Measurements from ENCODE around the gene ZNF570.
A peak's percentile ranks its signal among the peaks of the same experiment; 100 is the strongest.

The ZNF570 gene

DNA sequence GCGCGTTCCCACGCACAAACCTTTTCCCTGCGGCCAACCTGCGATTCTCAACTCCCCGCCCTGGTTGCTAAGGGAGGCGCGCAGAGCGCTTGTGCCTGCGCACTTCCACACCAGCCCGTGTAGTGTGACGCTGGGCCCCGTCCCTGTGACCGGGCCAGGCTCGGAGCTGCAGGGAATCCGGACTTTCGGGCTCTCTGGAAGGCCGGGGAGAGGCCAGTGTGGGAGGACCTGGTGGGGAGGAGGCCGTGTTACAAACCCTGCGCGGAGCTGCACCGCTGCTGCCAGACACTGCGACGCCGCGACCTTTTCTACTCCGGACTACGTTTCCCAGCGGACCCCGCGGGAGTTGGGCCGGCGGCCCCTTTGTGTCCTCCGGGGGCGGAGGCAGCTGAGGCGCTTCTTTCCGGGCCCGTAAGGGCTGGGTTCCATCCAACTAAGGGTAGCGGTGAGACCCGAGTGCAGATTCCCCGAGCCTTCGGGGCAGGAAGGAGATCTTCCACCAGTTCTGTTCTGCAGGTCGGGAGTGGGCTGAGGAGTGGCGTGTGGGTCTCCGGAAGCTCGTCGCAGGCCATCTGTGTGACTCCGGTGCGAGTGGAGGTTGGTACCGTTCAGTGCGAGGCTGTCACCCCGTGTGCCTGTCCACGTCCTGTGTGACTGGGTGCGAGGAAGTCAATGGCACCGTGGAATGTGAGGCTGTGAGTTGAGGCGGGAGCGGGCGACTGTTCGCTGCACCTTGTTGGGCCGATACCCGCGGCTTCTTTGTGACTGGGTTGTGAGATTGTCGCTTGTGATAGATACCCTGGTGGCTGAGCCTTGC, at the start of gene ZNF570:
Gene ZNF570 (plus strand): TSS at position 396 of the 817 bp plus-strand sequence. CDS start 999 bp downstream, outside the sequence.
- DNase-seq (ENCODE audit: low read depth in 1 of 2, low spot score in 1 of 2) = peak; percentile 24 to 88
- in situ Hi-C loops (cut with HindIII; ENCODE audit: low pct_unique_long_range_greater_than_20kb, low sequenced_read_pairs) = no loop called here
- no peak for TF ChIP-seq JUND (IDR thresholded peaks at IDR 0.05; ENCODE audit: low read depth)

DNA sequence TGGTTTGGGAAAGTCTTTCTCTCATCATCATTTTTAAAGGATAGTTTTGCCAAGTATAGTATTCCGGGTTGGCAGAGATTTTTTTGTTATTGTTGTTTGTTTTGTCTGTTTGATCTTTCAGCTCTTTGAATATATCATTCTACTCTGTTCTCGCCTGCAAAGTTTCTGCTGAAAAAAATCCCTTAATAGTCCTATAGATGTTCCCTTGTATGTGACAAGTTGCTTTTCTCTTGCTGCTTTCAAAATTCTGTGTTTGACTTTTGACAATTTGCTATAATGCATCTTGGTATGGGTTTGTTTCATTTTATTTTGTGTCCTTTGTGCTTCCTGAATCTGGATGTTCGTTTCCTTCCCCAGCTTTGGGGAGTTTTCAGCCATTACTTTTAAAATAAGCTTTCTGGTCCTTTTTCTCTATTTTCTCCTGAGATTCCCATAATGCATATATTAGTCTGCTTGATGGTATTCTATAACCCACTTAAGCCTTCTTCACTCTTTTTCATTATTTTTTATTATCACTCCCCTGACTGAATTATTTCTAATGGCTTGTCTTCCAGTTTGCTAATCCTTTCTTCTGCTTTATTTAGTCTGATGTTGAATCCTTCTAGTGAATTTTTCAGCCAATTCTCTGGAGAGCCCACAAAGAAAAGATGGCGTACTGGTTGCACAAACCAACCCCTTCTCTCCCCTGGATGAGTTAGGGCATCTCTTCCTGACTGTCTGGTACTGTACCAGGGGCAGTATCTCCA, 16.5 kb upstream of the ZNF570 start:
- no peak for TF ChIP-seq JUND (IDR thresholded peaks at IDR 0.05; ENCODE audit: low read depth)
- in situ Hi-C loops (cut with HindIII; ENCODE audit: low pct_unique_long_range_greater_than_20kb, low sequenced_read_pairs) = no loop called here
- no peak for DNase-seq (ENCODE audit: low read depth in 1 of 2, low spot score in 1 of 2)

DNA sequence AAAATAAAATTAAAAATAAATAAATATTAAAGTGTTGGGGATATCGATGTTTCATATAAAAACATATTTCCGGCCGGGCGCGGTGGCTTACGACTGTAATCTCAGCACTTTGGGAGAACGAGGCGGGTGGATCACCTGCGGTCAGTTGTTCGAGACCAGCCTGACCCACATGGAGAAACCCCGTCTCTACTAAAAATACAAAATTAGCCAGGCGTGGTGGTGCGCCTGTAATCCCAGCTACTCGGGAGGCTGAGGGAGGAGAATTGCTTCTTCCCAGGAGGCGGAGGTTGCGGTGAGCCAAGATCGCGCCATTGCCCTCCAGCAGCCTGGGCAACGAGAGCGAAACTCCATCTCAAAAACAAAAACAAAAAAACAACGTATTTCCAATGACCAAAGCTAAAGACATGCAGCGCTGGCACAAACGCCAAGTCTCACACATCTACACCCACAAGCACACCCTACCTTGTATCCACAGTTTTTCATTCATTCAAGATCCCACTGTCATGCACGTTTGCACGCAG, 2.8 kb upstream of the ZNF570 start:
- DNase-seq (ENCODE audit: low read depth in 1 of 2, low spot score in 1 of 2) = no peak
- TF ChIP-seq JUND (IDR thresholded peaks at IDR 0.05; ENCODE audit: low read depth) = no peak
- in situ Hi-C loops (cut with HindIII; ENCODE audit: low pct_unique_long_range_greater_than_20kb, low sequenced_read_pairs) = no loop called here

DNA sequence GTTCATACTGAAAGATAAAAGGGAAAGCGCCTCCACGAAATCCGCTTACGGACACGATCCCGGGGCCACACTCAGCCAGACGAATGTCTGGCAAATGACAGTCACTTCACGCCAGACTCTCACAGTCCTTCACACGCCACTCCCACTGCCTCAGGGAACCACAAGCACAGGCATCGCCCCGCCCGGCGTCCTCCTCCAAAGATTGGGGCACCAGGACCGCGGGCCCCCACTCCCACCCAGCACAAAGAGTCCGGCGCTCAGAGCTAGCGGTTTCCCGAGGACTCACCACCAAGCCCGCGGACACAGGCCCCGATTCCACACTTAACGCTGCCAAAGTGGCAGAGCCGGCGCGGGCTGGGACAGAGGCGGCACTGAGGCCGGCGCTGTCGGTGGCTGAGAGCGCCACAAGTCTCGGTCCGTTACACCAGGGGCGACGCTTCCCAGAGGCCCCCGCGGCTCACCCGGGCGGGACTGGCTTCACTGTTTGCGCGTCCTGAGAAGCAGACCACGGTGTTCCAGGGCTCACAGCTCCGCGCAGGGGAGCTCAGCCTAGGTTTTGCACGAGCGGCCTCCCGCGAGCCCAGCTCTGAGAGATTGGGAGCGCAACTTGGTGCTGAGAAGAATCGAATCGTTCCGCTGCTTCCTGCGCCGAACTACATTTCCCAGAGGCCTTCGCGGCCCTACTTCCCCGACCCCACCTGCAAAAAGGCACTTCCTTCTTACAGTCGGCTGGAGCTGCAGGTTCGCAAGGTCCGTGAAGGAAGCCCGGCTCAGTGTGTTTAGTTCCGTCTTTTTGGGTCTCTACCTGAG, 2.2 kb upstream of the ZNF570 start, which contains the start of gene ZNF569:
Gene ZNF569 (minus strand): TSS at position 647 of the 810 bp plus-strand sequence. CDS start 22,523 bp downstream, outside the sequence.
- in situ Hi-C loops (cut with HindIII; ENCODE audit: low pct_unique_long_range_greater_than_20kb, low sequenced_read_pairs) = no loop called here
- DNase-seq (ENCODE audit: low read depth in 1 of 2, low spot score in 1 of 2) = peak; percentile 35 to 94
- no peak for TF ChIP-seq JUND (IDR thresholded peaks at IDR 0.05; ENCODE audit: low read depth)

DNA sequence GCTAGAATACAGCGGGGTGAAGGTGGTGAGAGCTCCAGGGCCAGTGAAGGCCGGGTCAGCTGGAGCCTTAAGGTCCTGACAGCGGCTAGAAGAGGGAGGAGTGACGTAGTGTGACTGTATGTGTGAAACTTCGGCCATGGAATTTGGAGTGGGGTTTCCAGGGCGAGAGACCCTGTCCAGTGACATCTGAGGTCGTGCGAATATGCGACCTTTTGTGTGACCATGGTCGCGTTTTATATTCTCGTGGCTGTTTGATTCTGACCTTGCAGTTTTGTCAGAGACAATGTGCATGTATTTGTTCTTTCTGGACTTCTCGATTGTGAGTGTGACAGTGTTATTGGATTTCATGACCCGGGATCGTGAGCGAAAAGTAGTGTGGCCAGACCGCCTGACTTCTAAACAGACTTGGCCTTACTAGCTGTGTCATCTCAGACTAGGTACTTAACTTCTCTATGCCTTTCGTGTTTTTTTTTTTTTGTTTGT, 1.5 kb upstream of the ZNF570 start:
- TF ChIP-seq JUND (IDR thresholded peaks at IDR 0.05; ENCODE audit: low read depth) = no peak
- DNase-seq (ENCODE audit: low read depth in 1 of 2, low spot score in 1 of 2) = no peak
- in situ Hi-C loops (cut with HindIII; ENCODE audit: low pct_unique_long_range_greater_than_20kb, low sequenced_read_pairs) = no loop called here

DNA sequence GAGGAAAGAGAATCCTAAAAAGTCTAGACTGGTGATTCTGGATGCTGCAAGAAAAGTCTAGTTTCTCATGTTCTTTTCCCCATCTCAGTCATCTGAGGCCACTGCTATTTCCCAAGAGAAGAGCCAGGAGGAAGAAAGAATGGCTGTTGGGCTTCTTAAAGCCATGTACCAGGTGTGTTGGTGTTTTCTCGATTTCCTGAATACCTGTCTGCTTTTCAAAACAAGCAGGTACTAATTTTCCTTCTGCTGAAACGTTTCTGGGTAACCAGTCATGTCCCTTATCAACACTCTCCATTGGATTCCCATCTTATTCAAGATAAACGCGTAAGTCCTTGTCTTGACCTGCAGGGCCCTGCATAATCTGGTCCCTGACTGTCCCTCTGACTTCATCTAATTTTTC, 1.1 kb downstream of the ZNF570 start:
- in situ Hi-C loops (cut with HindIII; ENCODE audit: low pct_unique_long_range_greater_than_20kb, low sequenced_read_pairs) = no loop called here
- TF ChIP-seq JUND (IDR thresholded peaks at IDR 0.05; ENCODE audit: low read depth) = no peak
- DNase-seq (ENCODE audit: low read depth in 1 of 2, low spot score in 1 of 2) = no peak

DNA sequence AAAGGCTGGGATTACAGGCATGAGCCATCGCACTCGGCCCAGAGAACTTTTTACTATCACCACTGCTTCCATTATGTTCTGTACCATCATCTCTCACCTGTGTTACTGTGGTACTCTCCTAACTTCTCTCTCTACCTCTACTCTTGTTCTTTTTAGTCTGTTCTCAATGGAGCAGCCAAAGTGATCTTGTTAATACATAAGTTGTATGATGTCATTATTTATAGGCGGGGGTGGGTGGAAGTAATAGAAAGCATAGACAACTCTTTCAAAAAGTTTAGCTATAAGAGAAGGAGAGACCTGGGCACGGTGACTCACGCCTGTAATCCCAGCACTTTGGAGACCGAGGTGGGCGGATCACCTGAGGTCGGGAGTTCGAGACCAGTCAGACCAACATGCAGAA, 3.0 kb downstream of the ZNF570 start:
- no peak for DNase-seq (ENCODE audit: low read depth in 1 of 2, low spot score in 1 of 2)
- in situ Hi-C loops (cut with HindIII; ENCODE audit: low pct_unique_long_range_greater_than_20kb, low sequenced_read_pairs) = no loop called here
- TF ChIP-seq JUND (IDR thresholded peaks at IDR 0.05; ENCODE audit: low read depth) = no peak

DNA sequence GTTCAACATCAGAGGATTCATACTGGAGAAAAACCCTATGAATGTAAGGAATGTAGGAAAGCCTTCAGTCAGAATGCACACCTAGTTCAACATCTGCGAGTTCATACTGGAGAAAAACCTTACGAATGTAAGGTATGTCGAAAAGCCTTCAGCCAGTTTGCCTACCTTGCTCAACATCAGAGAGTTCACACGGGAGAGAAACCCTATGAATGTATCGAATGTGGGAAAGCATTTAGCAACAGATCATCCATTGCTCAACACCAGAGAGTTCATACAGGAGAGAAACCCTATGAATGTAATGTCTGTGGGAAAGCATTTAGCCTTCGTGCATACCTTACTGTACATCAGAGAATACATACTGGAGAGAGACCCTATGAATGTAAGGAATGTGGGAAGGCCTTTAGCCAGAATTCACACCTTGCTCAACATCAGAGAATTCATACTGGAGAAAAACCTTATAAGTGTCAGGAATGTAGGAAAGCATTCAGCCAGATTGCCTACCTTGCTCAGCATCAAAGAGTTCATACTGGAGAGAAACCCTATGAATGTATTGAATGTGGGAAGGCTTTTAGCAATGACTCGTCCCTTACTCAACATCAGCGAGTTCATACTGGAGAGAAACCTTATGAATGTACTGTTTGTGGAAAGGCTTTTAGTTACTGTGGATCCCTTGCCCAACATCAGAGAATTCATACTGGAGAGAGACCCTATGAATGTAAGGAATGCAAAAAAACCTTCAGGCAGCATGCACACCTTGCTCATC, 15.4 kb downstream of the ZNF570 start:
- peak in 1 of 2 experiments; percentile 3 for DNase-seq (ENCODE audit: low read depth in 1 of 2, low spot score in 1 of 2)
- no peak for TF ChIP-seq JUND (IDR thresholded peaks at IDR 0.05; ENCODE audit: low read depth)
- in situ Hi-C loops (cut with HindIII; ENCODE audit: low pct_unique_long_range_greater_than_20kb, low sequenced_read_pairs) = no loop called here

DNA sequence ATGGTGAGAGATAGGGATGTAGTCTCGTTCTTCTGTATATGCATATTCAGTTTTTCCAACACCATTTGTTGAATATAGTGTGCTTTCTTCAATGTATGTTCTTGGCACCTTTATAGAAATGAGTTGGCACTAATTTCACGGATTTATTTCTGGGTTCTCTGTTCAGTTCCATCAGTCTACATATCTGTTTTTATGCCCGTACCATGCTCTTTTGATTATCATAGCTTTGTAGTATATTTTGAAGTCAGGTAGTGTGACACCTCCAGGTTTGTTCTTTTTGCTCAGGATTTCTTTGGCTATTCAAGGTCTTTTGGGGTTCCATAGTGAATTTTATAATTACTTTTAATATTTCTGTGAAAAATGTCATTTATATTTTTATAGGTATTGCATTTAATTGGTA, 23.1 kb downstream of the ZNF570 start:
- TF ChIP-seq JUND (IDR thresholded peaks at IDR 0.05; ENCODE audit: low read depth) = no peak
- no peak for DNase-seq (ENCODE audit: low read depth in 1 of 2, low spot score in 1 of 2)
- in situ Hi-C loops (cut with HindIII; ENCODE audit: low pct_unique_long_range_greater_than_20kb, low sequenced_read_pairs) = no loop called here

DNA sequence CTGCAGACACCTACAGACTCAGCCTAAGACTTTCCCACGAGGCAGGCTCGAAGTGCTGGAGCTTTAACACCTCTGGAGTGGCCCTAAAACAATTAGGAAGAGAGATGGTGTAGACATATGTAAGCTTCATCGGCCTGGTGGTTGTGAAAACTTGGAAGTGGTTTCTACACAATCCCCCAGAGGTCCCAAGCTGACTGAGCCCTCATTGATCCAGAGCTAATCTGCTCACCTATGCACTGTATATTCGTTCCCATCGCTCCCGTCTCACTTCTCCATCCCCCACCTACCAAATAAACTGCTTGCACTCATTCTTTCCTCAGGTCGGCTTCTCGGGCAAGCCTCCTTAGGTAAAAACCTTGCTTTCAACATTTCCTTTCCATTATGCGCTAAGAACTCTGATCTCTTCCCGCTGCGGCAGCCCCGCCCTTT, 36.8 kb downstream of the ZNF570 start:
- DNase-seq (ENCODE audit: low read depth in 1 of 2, low spot score in 1 of 2) = peak in 1 of 2 experiments; percentile 2
- in situ Hi-C loops (cut with HindIII; ENCODE audit: low pct_unique_long_range_greater_than_20kb, low sequenced_read_pairs) = no loop called here
- no peak for TF ChIP-seq JUND (IDR thresholded peaks at IDR 0.05; ENCODE audit: low read depth)

DNA sequence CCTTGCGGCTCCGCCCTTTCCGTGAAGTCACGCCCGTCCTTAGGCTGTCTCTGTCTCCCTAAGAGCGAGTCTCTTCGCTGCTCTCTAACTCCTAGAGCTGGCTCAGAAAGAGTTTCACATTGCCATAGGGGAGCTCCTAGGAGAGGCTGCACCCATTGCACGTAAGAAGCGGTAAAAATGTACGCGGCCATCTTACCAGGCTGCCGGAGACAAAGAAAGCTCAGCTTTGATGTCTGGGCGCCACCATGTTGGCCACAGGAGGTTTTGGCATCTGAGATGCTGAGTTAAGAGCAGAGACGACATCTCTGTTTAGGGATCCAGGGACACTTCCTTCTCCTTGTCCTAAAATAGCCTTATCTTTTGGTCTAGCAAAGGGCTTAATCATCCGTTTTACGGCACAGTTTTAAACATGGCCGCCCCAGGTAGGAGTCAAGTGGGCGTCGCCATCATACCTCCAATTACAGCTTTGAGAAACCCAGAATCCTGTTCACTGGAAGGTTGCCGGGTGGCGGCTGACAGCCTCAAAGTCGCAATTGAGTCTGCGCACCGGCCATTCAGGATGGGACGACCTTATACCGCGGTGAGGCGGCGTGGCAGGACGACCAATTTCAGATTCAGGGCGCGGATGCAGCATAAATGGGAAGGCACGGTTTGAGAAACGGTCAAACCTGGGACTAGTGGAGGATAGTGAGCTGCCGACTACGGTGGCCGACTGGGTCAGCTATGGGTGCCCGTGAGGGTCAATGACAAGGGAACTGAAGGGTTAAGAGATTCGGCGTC, 37.4 kb downstream of the ZNF570 start, which contains the start of gene ZNF793:
Gene ZNF793 (plus strand): TSS at position 553 of the 780 bp plus-strand sequence. CDS start 16,501 bp downstream, outside the sequence.
- DNase-seq (ENCODE audit: low read depth in 1 of 2, low spot score in 1 of 2) = peak; percentile 45 to 91
- in situ Hi-C loops (cut with HindIII; ENCODE audit: low pct_unique_long_range_greater_than_20kb, low sequenced_read_pairs) = no loop called here
- TF ChIP-seq JUND (IDR thresholded peaks at IDR 0.05; ENCODE audit: low read depth) = no peak
